Activated CD8-positive, alpha-beta memory T cell treated with anti-CD3 and anti-CD28 coated beads for 48 hours (primary cell): ENCODE results near the gene NELFA.
A peak's percentile ranks its signal among the peaks of the same experiment; 100 is the strongest.
"Not testable (repeated sequence)": the region's sequence is repeated elsewhere in the genome, so short reads cannot be mapped to it uniquely, and the experiment has no call there.

Source experiments
- DNase-seq, 3 experiments: peaks; one replicate each; pipeline ENCODE4 v3.0.0-alpha.2; 2020; ENCODE audit warnings: low read depth in 2 of 3, low spot score in 2 of 3

Gene NELFA

GRCh38 chr4:2040391-2041238, 31.8 kb upstream of the NELFA start:
- DNase-seq = no peak

- DNase-seq = no peak
These were observed 28.1 kb upstream of the NELFA start for GRCh38 chr4:2036866-2037265.

- DNase-seq = no peak
These were observed 27.6 kb upstream of the NELFA start for GRCh38 chr4:2036327-2036726.

GRCh38 chr4:2031161-2031560, 22.4 kb upstream of the NELFA start:
- not testable (repeated sequence) for DNase-seq

GRCh38 chr4:2027120-2027519, 18.3 kb upstream of the NELFA start:
- DNase-seq = not testable (repeated sequence)

DNA sequence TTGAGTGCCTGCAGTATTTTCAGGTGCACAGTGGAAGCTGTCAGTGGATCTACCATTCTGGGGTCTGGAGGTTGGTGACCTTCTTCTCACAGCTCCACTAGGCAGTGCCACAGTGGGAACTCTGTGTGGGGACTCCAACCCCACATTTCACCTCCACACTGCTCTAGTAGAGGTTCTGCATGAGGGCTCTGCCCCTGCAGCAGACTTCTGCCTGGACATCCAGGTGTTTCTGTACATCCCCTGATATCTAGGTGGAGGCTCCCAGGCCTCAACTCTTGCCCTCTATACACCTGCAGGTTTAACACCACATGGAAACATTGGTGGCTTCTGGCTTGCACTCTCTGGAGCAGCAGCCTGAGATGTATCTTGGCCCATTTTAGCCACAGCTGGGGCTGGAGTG, 17.0 kb upstream of the NELFA start:
- DNase-seq = no peak

GRCh38 chr4:2024683-2025082, 15.9 kb upstream of the NELFA start:
- no peak for DNase-seq

DNA sequence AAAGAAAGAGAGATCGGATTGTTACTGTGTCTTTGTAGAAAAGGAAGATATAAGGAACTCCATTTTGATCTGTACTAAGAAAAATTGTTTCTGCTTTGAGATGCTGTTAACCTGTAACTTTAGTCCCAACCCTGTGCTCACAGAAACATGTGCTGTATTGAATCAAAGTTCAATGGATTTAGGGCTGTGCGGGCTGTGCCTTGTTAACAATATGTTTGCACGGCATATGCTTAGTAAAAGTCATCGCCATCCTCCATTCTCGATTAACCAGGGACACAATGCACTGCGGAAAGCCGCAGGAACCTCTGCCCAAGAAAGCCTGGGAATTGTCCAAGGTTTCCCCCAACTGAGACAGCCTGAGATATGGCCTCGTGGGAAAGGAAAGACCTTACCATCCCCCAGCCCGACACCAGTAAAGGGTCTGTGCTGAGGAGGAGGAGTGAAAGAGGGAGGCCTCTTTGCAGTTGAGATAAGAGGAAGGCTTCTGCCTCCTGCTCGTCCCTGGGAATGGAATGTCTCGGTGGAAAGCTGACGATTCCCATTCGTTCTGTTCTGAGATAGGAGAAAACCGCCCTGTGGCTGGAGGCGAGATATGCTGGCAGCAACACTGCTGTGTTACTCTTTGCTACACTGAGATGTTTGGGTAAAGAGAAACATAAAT, 12.7 kb upstream of the NELFA start:
- DNase-seq = not testable (repeated sequence)

GRCh38 chr4:2015008-2015407, 6.2 kb upstream of the NELFA start:
- no peak for DNase-seq

DNA sequence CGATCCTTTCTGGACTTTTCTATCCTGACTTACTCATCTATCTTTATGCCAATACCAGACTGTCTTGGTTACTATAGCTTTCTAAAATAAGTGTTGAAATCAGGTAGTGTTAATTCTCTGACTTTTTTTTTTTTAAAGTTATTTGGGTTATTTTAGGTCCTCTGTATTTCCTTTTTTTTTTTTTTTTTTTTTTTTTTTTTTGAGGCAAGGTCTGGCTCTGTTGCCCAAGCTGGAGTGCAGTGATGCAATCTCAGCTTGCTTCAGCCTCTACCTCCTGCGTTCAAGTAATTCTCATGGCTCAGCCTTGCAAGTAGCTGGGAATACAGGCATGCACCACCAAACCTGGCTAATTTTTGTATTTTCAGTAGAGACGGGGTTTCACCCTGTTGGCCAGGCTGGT, 2.8 kb upstream of the NELFA start:
- no peak for DNase-seq

GRCh38 chr4:2009651-2010233, 968 bp upstream of the NELFA start:
- peak in 1 of 3 experiments; percentile 30 for DNase-seq

DNA sequence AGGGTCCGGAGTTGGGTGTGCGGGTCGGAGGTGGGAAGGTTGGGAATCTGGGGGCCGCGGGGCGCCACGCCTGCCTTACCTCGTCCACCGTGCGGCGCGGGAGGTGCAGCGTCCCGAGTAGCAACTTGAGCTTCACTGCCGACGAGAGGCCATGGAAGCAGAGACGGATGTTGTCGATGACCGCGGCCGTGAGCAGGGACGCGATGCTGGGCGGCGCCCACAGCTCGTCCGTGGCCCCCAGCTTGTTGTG, 178 bp downstream of the NELFA start:
- DNase-seq = no peak

GRCh38 chr4:2007804-2008670, 737 bp downstream of the NELFA start:
- DNase-seq = no peak

GRCh38 chr4:2006956-2007653, 1.7 kb downstream of the NELFA start:
- no peak for DNase-seq

DNA sequence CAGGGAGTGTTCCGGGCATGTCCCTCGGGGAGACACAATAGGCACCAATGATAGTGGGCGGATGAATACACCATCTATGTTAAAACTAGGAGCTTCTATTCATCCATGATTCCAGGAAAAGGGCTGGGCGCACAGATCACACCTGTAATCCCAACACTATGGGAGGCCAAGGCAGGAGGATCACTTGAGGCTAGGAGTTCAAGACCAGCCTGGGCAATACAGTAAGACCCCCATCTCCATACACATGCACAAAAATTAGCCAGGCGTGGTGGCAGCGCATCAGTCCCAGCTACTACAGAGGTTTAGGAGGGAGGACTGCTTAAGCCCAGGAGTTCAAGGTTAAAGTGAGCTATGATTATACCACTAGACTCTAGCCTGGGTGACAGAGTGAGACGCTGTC, 2.4 kb downstream of the NELFA start:
- no peak for DNase-seq

GRCh38 chr4:2003361-2003760, 5.4 kb downstream of the NELFA start:
- not testable (repeated sequence) for DNase-seq

DNA sequence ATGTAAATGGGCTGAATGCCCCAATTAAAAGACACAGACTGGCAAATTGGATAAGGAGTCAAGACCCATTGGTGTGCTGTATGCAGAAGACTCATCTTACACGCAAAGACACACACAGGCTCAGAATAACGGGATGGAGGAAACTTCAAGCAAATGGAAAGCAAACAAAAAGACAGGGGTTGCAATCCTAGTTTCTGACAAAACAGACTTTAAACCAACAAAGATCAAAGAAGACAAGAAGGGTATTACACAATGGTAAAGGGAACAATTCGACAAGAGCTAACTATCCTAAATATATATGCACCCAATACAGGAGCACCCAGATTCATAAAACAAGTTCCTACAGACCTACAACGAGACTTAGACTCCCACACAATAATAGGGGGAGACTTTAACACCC, 9.5 kb downstream of the NELFA start:
- not testable (repeated sequence) for DNase-seq

GRCh38 chr4:1998296-1998695, 10.5 kb downstream of the NELFA start:
- DNase-seq = no peak

GRCh38 chr4:1997712-1998111, 11.1 kb downstream of the NELFA start:
- DNase-seq = no peak

GRCh38 chr4:1996866-1997611, 11.7 kb downstream of the NELFA start:
- DNase-seq = no peak
